GM21619 (cell line): ENCODE data around the gene TTC12.
A peak's percentile ranks its signal among the peaks of the same experiment; 100 is the strongest.
"Not testable (repeated sequence)": the region's sequence is repeated elsewhere in the genome, so short reads cannot be mapped to it uniquely, and the experiment has no call there.

Experiments
- ATAC-seq: cut with Tn5 transposase; IDR thresholded peaks from one replicate; pipeline ENCODE4 v1.9.1; 2021; ENCODE audit not compliant: unreplicated experiment

The TTC12 gene

GRCh38 chr11:113286009-113286408 is 28.4 kb upstream of the TTC12 start:
- no peak for ATAC-seq

- ATAC-seq = no peak
Observed at GRCh38 chr11:113286509-113287497, 27.6 kb upstream of the TTC12 start.

GRCh38 chr11:113287801-113288200 is 26.6 kb upstream of the TTC12 start:
- no peak for ATAC-seq

- ATAC-seq = no peak
Observed at GRCh38 chr11:113288286-113288863, 26.0 kb upstream of the TTC12 start.

GRCh38 chr11:113289431-113290187 is 24.8 kb upstream of the TTC12 start:
- peak; percentile 92 for ATAC-seq

- ATAC-seq = no peak
Observed at GRCh38 chr11:113293936-113294335, 20.4 kb upstream of the TTC12 start.

GRCh38 chr11:113295993-113296392 is 18.4 kb upstream of the TTC12 start:
- ATAC-seq = no peak

GRCh38 chr11:113296447-113297205 is 17.8 kb upstream of the TTC12 start:
- no peak for ATAC-seq

GRCh38 chr11:113298496-113298895 is 15.9 kb upstream of the TTC12 start:
- ATAC-seq = not testable (repeated sequence)

- ATAC-seq = no peak
Observed at GRCh38 chr11:113304916-113305315, 9.5 kb upstream of the TTC12 start.

GRCh38 chr11:113305440-113306336 is 8.7 kb upstream of the TTC12 start:
- ATAC-seq = peak; percentile 80

GRCh38 chr11:113308601-113309000 is 5.8 kb upstream of the TTC12 start:
- ATAC-seq = no peak

- no peak for ATAC-seq
Observed at GRCh38 chr11:113311536-113311935, 2.8 kb upstream of the TTC12 start.

- ATAC-seq = no peak
Observed at GRCh38 chr11:113313601-113314000, 782 bp upstream of the TTC12 start.

GRCh38 chr11:113314065-113314388 is 356 bp upstream of the TTC12 start:
- no peak for ATAC-seq

- ATAC-seq = no peak
Observed at GRCh38 chr11:113315811-113316210, 1.4 kb downstream of the TTC12 start.

GRCh38 chr11:113316256-113316655 is 1.9 kb downstream of the TTC12 start:
- no peak for ATAC-seq

- ATAC-seq = no peak
Observed at GRCh38 chr11:113317339-113317738, 3.0 kb downstream of the TTC12 start.

- no peak for ATAC-seq
Observed at GRCh38 chr11:113319085-113319484, 4.7 kb downstream of the TTC12 start.

GRCh38 chr11:113322158-113322557 is 7.8 kb downstream of the TTC12 start:
- no peak for ATAC-seq
